ENCODE results near the gene RNF217.

Gene RNF217

GRCh38 chr6:124974771-124975377 lies 12.6 kb downstream of the RNF217 start:
- no peak for DNase-seq (ENCODE audit: low read depth, low spot score)
- no peak for TF ChIP-seq CTCF (IDR thresholded peaks at IDR 0.05; ENCODE audit: insufficient read depth, low read length, missing control alignments)
- POLR2A ChIA-PET: interaction anchor here (1.6 kb wide), 1 partner anchor 13 kb away, joined by 5 read pairs; no protein-coding TSS in a partner anchor

GRCh38 chr6:124977067-124977908 lies 15.1 kb downstream of the RNF217 start:
- no peak for DNase-seq (ENCODE audit: low read depth, low spot score)
- ChIA-PET POLR2A (interaction anchor here (0.6 to 0.9 kb wide), 2 partner anchors 13 to 16 kb away, joined by 3 to 4 read pairs; no protein-coding TSS in a partner anchor), CTCF (interaction anchor here (0.8 to 3.0 kb wide), 7 partner anchors 8 to 137 kb away, joined by 3 to 9 read pairs (median 3); no protein-coding TSS in a partner anchor)
- H3K4me3 ChIP-seq (ENCODE audit: low read depth, low read length): no peak overlapping the region
- no peak for TF ChIP-seq CTCF (IDR thresholded peaks at IDR 0.05; ENCODE audit: insufficient read depth, low read length, missing control alignments)

More at GRCh38 chr6:124974771-124975377, 12.6 kb downstream of the RNF217 start:
- H3K4me3 ChIP-seq (ENCODE audit: low read depth, low read length): no peak overlapping the region
- CTCF ChIA-PET: interaction anchor here (0.8 kb wide), 1 partner anchor 28 kb away, joined by 3 read pairs; no protein-coding TSS in a partner anchor

- no peak overlapping the region for H3K4me3 ChIP-seq (ENCODE audit: low read depth, low read length)
- ChIA-PET POLR2A (no interaction called here), CTCF (interaction anchor here (1.0 to 3.0 kb wide), 4 partner anchors 10 to 136 kb away, joined by 3 to 9 read pairs (median 3); no protein-coding TSS in a partner anchor)
- no peak for TF ChIP-seq CTCF (IDR thresholded peaks at IDR 0.05; ENCODE audit: insufficient read depth, low read length, missing control alignments)
- DNase-seq (ENCODE audit: low read depth, low spot score): no peak
Measured at GRCh38 chr6:124978451-124979293, 16.4 kb downstream of the RNF217 start.

GRCh38 chr6:124979294-124979678 lies 17.0 kb downstream of the RNF217 start:
- no peak for DNase-seq (ENCODE audit: low read depth, low spot score)
- ChIA-PET POLR2A (no interaction called here), CTCF (interaction anchor here (1.0 to 3.0 kb wide), 2 partner anchors 16 to 135 kb away, joined by 3 to 9 read pairs; no protein-coding TSS in a partner anchor)
- TF ChIP-seq CTCF (IDR thresholded peaks at IDR 0.05; ENCODE audit: insufficient read depth, low read length, missing control alignments): no peak
- H3K4me3 ChIP-seq (ENCODE audit: low read depth, low read length): no peak overlapping the region

GRCh38 chr6:124982669-124983068 lies 20.4 kb downstream of the RNF217 start:
- no peak overlapping the region for H3K4me3 ChIP-seq (ENCODE audit: low read depth, low read length)
- ChIA-PET CTCF (interaction anchor here (0.6 kb wide), 1 partner anchor 9 kb away, joined by 3 read pairs; no protein-coding TSS in a partner anchor), POLR2A (no interaction called here)
- no peak for TF ChIP-seq CTCF (IDR thresholded peaks at IDR 0.05; ENCODE audit: insufficient read depth, low read length, missing control alignments)
- no peak for DNase-seq (ENCODE audit: low read depth, low spot score)
